ENCODE measurements around the gene PRPF31. TPM values are rescaled to one million over a fixed set of nuclear protein-coding genes. Genes with fewer than 3 reads are reported as not detected.

PRPF31 gene
- polyA plus RNA-seq, 1 of the 3 experiments (the other 2 are of a cell fraction), result 81.0 TPM

- no peak for TF ChIP-seq REST (IDR thresholded peaks at IDR 0.05; ENCODE audit: low read depth, low read length)
Measured at GRCh38 chr19:54151362-54152035, 35.9 kb downstream of the PRPF31 start (continued).

- H2AFZ ChIP-seq (ENCODE audit: low read depth), result no peak overlapping the region
- peaks cover 29 to 89% of the 10 kb centered on the region in 2 experiments for H3K36me3 ChIP-seq (replicated peaks in 1 of 2; ENCODE audit: control insufficient read depth in 1 of 2, insufficient read depth in 2 of 2, low read length in 1 of 2)
- POLR2A ChIA-PET, result no interaction called here
- no peaks in the 10 kb centered on the region for H3K4me1 ChIP-seq (ENCODE audit: control insufficient read depth in 1 of 2, insufficient read depth in 2 of 2, low read depth in 1 of 2, low read length in 1 of 2)
- CTCF ChIA-PET, result no interaction called here
- H4K20me1 ChIP-seq (ENCODE audit: insufficient read depth), result no peaks in the 10 kb centered on the region
- TF ChIP-seq MAX (IDR thresholded peaks at IDR 0.05; ENCODE audit: low read depth) (no peak), TAF1 (IDR thresholded peaks at IDR 0.05; ENCODE audit: borderline replicate concordance, low read depth, low read length) (no peak), GATA2 (CRISPR knock-in tag; IDR thresholded peaks at IDR 0.05) (no peak), EP300 (IDR thresholded peaks at IDR 0.05; ENCODE audit: borderline replicate concordance in 1 of 2, low read depth in 1 of 2, low read length in 1 of 2) (no peak), USF2 (IDR thresholded peaks at IDR 0.05; ENCODE audit: borderline replicate concordance, low read depth, low read length) (no peak), REST (IDR thresholded peaks at IDR 0.05; ENCODE audit: low read depth, low read length) (no peak), PBX3 (IDR thresholded peaks at IDR 0.05) (no peak), CHD2 (IDR thresholded peaks at IDR 0.05; ENCODE audit: low read length, partially characterized antibody) (no peak)
- DNase-seq, result no peak
- H3K79me2 ChIP-seq (ENCODE audit: insufficient read depth), result no peaks in the 10 kb centered on the region
- H3K27me3 ChIP-seq (ENCODE audit: insufficient read depth), result no peaks in the 10 kb centered on the region
- H3K27ac ChIP-seq (ENCODE audit: low read depth in 2 of 2, low read length in 1 of 2), result no peak overlapping the region
- H3K4me2 ChIP-seq, result no peak overlapping the region
- H3F3A ChIP-seq (replicated peaks; ENCODE audit: insufficient read depth), result peaks cover 19% of the 10 kb centered on the region
- no peak overlapping the region for H3K4me3 ChIP-seq (ENCODE audit: low read depth in 2 of 2, low read length in 1 of 2)
- 90% methylated on average over 2 of the region's 12 CpGs for WGBS (ENCODE audit: low lambda C conversion rate)
- no peaks in the 10 kb centered on the region for H3K9me2 ChIP-seq
- H3K9ac ChIP-seq, result no peak overlapping the region
- no peaks in the 10 kb centered on the region for H3K9me3 ChIP-seq
Measured at GRCh38 chr19:54152267-54152666, 36.7 kb downstream of the PRPF31 start.
